Measurements from ENCODE around the gene C2orf72.
A peak's percentile ranks its signal among the peaks of the same experiment; 100 is the strongest.

Gene C2orf72

GRCh38 chr2:231036578-231037106 lies 681 bp upstream of the C2orf72 start:
- Histone ChIP-seq H3K9me3 (ENCODE audit: control insufficient read depth, low read length) (no peaks in the 10 kb centered on the region), H3K4me3 (ENCODE audit: low read length) (no peak overlapping the region), H3K36me3 (ENCODE audit: control insufficient read depth, insufficient read depth, low read length) (no peaks in the 10 kb centered on the region), H3K9ac (ENCODE audit: low read length) (no peak overlapping the region), H3K27me3 (ENCODE audit: control insufficient read depth, insufficient read depth, low read length) (peaks cover 5% of the 10 kb centered on the region), H3K4me1 (ENCODE audit: control insufficient read depth, insufficient read depth, low read length) (peaks cover 26% of the 10 kb centered on the region)

- Histone ChIP-seq H3K9me3 (ENCODE audit: control insufficient read depth, low read length) (no peaks in the 10 kb centered on the region), H3K27me3 (ENCODE audit: control insufficient read depth, insufficient read depth, low read length) (peaks cover 5% of the 10 kb centered on the region), H3K9ac (ENCODE audit: low read length) (peak overlapping the region; percentile 53)
These were observed 584 bp downstream of the C2orf72 start for GRCh38 chr2:231037731-231038482.

DNA sequence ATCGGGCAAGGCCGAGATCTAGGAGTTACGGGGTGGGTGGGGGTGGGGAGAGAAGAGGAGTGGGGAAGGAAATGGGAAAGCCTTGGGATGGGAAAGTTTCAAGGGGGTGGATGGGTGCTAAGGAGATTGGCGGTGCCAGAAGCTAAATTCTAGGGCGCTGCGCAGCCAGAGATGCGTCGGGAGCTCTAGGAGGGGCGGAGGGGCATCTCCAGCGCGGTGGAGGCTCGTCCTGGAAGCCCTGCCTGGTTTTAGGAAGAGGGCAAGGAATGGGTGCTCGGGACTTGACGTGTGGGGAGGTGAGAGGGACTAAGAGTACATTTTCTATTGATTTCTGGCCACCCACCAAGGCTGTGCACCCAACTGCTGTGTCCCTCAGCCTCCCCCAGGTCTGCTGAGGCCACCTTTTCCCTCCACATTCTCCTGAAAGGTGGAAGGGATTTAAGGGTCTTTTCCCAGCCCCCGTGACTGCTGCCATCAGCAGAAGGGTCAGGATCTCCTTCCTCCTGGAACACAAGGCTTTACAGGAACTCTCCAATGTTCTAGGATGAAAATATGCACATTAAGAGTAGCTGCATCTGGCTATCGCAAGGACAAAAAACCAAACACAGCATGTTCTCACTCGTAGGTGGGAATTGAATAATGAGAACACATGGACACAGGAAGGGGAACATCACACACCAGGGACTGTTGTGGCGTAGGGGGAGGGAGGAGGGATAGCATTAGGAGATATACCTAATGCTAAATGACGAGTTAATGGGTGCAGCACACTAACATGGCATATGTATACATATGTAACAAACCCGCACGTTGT lies 1.4 kb downstream of the C2orf72 start:
- Histone ChIP-seq H3K36me3 (ENCODE audit: control insufficient read depth, insufficient read depth, low read length) (no peaks in the 10 kb centered on the region), H3K9me3 (ENCODE audit: control insufficient read depth, low read length) (no peaks in the 10 kb centered on the region), H3K4me1 (ENCODE audit: control insufficient read depth, insufficient read depth, low read length) (peaks cover 22% of the 10 kb centered on the region), H3K4me3 (ENCODE audit: low read length) (peak overlapping the region; percentile 49), H3K27me3 (ENCODE audit: control insufficient read depth, insufficient read depth, low read length) (peaks cover 5% of the 10 kb centered on the region), H3K9ac (ENCODE audit: low read length) (peak overlapping the region; percentile 53)

More at GRCh38 chr2:231037731-231038482, 584 bp downstream of the C2orf72 start:
- H3K4me1 ChIP-seq (ENCODE audit: control insufficient read depth, insufficient read depth, low read length), result peaks cover 26% of the 10 kb centered on the region
- no peaks in the 10 kb centered on the region for H3K36me3 ChIP-seq (ENCODE audit: control insufficient read depth, insufficient read depth, low read length)
- peak overlapping the region; percentile 49 for H3K4me3 ChIP-seq (ENCODE audit: low read length)

DNA sequence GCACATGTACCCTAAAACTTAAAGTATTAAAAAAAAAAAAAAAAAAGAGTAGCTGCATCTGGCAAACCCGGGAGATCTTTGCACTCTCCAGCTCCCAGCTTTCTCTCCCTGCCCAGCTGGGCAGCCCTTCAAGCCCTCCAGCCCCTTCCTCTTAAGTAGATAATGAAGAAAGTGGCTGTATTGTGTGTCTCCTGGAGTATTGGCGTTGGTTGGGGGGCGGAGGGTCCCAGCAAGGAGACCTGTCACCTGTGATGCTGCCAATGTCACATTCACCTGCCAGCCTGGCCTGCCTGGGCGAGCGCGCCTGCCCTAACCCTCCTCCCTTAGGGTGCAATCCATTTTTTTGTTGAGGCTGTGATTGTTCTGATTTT lies 2.0 kb downstream of the C2orf72 start:
- Histone ChIP-seq H3K4me3 (ENCODE audit: low read length) (no peak overlapping the region), H3K36me3 (ENCODE audit: control insufficient read depth, insufficient read depth, low read length) (no peaks in the 10 kb centered on the region), H3K4me1 (ENCODE audit: control insufficient read depth, insufficient read depth, low read length) (peaks cover 17% of the 10 kb centered on the region), H3K9me3 (ENCODE audit: control insufficient read depth, low read length) (no peaks in the 10 kb centered on the region), H3K27me3 (ENCODE audit: control insufficient read depth, insufficient read depth, low read length) (peaks cover 5% of the 10 kb centered on the region), H3K9ac (ENCODE audit: low read length) (no peak overlapping the region)

DNA sequence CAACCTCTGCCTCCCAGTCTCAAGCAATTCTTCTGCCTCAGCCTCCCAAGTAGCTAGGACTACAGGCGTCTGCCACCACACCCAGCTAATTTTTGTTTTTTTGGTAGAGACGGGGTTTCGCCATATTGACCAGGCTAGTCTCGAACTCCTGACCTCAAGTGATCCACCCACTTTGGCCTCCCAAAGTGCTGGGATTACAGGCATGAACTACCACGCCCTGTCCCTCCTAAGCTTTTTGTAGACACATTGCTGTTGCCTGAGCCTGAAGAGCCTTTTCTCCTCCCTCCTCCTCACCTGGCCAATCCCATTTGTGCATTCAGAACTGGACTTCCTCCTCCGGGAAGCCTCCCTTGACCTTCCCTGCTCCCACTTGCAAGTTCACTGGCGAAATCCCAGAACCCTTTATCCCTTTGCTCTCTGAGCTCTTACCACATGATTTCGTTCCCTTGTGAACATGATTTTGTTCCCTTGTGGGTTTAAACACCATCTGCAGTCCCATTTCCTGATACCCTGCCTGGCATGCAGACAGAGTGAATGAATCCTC lies 2.6 kb downstream of the C2orf72 start:
- Histone ChIP-seq H3K4me1 (ENCODE audit: control insufficient read depth, insufficient read depth, low read length) (peaks cover 13% of the 10 kb centered on the region), H3K36me3 (ENCODE audit: control insufficient read depth, insufficient read depth, low read length) (no peaks in the 10 kb centered on the region), H3K4me3 (ENCODE audit: low read length) (no peak overlapping the region), H3K27me3 (ENCODE audit: control insufficient read depth, insufficient read depth, low read length) (peaks cover 5% of the 10 kb centered on the region), H3K9ac (ENCODE audit: low read length) (no peak overlapping the region), H3K9me3 (ENCODE audit: control insufficient read depth, low read length) (no peaks in the 10 kb centered on the region)

- Histone ChIP-seq H3K4me3 (ENCODE audit: low read length) (no peak overlapping the region), H3K4me1 (ENCODE audit: control insufficient read depth, insufficient read depth, low read length) (peaks cover 13% of the 10 kb centered on the region), H3K27me3 (ENCODE audit: control insufficient read depth, insufficient read depth, low read length) (peaks cover 5% of the 10 kb centered on the region), H3K36me3 (ENCODE audit: control insufficient read depth, insufficient read depth, low read length) (no peaks in the 10 kb centered on the region), H3K9me3 (ENCODE audit: control insufficient read depth, low read length) (no peaks in the 10 kb centered on the region), H3K9ac (ENCODE audit: low read length) (no peak overlapping the region)
These were observed 3.9 kb downstream of the C2orf72 start for GRCh38 chr2:231041061-231041689.

DNA sequence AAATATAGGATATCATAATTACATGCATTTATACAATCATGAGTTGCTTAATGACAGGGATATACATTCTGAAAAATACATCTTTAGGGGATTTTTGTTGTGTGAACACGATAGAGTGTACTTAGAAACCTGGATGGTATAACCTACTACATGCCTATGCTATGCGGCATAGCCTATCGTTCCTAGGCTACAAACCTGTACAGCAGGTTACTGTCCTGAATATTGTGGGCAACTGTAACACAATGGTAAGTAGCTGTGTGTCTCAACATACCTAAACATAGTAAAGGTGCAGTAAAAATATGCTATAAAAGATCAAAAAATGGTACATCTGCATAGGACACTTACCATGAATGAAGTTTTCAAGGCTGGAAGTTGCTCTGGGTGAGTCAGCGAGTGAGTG lies 6.5 kb downstream of the C2orf72 start:
- Histone ChIP-seq H3K36me3 (ENCODE audit: control insufficient read depth, insufficient read depth, low read length) (peaks cover 10% of the 10 kb centered on the region), H3K9me3 (ENCODE audit: control insufficient read depth, low read length) (no peaks in the 10 kb centered on the region), H3K4me3 (ENCODE audit: low read length) (no peak overlapping the region), H3K9ac (ENCODE audit: low read length) (no peak overlapping the region), H3K4me1 (ENCODE audit: control insufficient read depth, insufficient read depth, low read length) (peaks cover 30% of the 10 kb centered on the region), H3K27me3 (ENCODE audit: control insufficient read depth, insufficient read depth, low read length) (peaks cover 6% of the 10 kb centered on the region)

DNA sequence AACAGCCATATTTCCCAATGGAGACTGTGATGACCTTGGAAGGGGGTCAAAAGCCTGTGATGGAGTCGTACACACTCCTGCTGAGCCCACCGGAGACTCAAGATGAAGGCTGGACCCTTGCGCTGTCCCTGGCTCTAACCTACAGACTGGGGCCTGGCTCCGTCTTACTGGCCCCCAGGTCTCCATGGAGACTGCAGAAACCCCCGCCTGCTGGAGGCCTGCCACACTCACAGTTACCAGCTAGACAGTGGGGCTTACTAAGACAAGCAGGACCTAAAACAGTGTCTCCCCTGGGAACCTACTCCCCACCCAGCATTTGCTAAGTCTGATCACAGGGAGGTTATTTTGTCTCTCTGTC lies 9.6 kb downstream of the C2orf72 start:
- H3K4me3 ChIP-seq (ENCODE audit: low read length), result no peak overlapping the region
- H3K36me3 ChIP-seq (ENCODE audit: control insufficient read depth, insufficient read depth, low read length), result peaks cover 10% of the 10 kb centered on the region
- peaks cover 5% of the 10 kb centered on the region for H3K27me3 ChIP-seq (ENCODE audit: control insufficient read depth, insufficient read depth, low read length)
- peak overlapping the region; percentile 20 for H3K9ac ChIP-seq (ENCODE audit: low read length)
- peaks cover 41% of the 10 kb centered on the region for H3K4me1 ChIP-seq (ENCODE audit: control insufficient read depth, insufficient read depth, low read length)
- no peaks in the 10 kb centered on the region for H3K9me3 ChIP-seq (ENCODE audit: control insufficient read depth, low read length)

- no peaks in the 10 kb centered on the region for H3K9me3 ChIP-seq (ENCODE audit: control insufficient read depth, low read length)
- H3K4me1 ChIP-seq (ENCODE audit: control insufficient read depth, insufficient read depth, low read length), result peaks cover 46% of the 10 kb centered on the region
- H3K27me3 ChIP-seq (ENCODE audit: control insufficient read depth, insufficient read depth, low read length), result peaks cover 5% of the 10 kb centered on the region
- H3K36me3 ChIP-seq (ENCODE audit: control insufficient read depth, insufficient read depth, low read length), result peaks cover 10% of the 10 kb centered on the region
- peak overlapping the region; percentile 20 for H3K9ac ChIP-seq (ENCODE audit: low read length)
- H3K4me3 ChIP-seq (ENCODE audit: low read length), result no peak overlapping the region
These were observed 10.1 kb downstream of the C2orf72 start for GRCh38 chr2:231047274-231047922.

DNA sequence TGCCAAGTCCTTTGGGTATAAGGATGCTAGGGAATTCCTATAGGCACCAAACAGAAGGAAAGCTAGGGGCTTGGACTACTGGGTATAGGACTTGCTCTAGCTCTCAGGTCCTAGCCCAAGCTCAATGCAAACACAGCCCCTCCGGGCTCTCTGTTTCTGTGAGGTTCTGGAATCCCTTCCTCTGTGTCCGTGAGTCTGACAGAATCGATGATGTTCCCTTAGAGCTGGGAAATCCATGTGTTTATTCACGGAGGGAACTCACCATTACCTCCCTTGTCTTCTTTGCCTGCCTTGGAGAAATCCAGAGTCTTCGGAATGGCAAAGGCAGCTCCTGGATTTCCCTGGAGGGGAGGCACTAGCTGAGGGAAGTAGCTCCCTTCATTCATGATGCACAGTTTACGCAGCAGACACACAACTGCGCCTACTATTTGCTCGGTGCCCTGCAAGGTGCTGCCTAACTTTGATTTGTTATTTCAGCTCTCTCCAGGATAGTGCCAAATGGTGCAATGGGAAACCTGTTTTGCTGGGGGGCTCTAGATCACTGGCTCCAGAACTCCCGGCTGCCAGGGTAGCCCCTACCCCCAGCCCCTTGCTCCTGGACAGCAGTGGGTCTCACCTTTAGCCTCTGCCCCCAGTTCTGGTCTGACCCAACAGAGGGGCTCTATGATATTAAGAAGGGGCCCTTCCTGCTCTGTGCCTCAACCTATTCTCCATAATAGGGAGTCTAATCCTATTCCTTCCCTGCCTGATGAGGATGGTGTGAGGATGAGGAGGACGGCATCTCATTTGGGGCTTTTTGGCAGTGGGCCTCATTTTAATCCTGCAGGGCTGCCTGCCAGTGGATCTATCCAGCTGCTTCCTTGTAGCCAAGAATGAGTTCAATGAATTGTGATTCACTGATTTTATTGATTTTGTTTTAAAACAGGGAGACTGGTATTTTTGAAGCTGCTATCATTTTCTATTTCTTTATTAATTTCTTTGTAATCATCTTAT lies 10.9 kb downstream of the C2orf72 start:
- H3K4me1 ChIP-seq (ENCODE audit: control insufficient read depth, insufficient read depth, low read length), result peaks cover 52% of the 10 kb centered on the region
- H3K4me3 ChIP-seq (ENCODE audit: low read length), result no peak overlapping the region
- H3K36me3 ChIP-seq (ENCODE audit: control insufficient read depth, insufficient read depth, low read length), result peaks cover 10% of the 10 kb centered on the region
- peaks cover 5% of the 10 kb centered on the region for H3K27me3 ChIP-seq (ENCODE audit: control insufficient read depth, insufficient read depth, low read length)
- no peak overlapping the region for H3K9ac ChIP-seq (ENCODE audit: low read length)
- H3K9me3 ChIP-seq (ENCODE audit: control insufficient read depth, low read length), result no peaks in the 10 kb centered on the region

Measured in mucosa of stomach (tissue), 1 donor.